Osteoblast (primary cell): ENCODE data around the gene ARHGDIB. TPM values are rescaled to one million over a fixed set of nuclear protein-coding genes. Genes with fewer than 3 reads are reported as not detected.

ENCODE experiments used
- DNase-seq: peaks from one replicate; pipeline ENCODE4 v3.0.0; 2011; ENCODE audit warnings: low spot score, mixed read lengths; ENCODE audit not compliant: insufficient read length; ENCODE audit errors: missing footprints
- H2AFZ ChIP-seq: 2 replicates; pipeline ENCODE4 v1.6.0; 2011; ENCODE audit warnings: mild to moderate bottlenecking, low read length
- H3K27ac ChIP-seq: 2 replicates; pipeline ENCODE4 v1.5.1; 2011; ENCODE audit warnings: mild to moderate bottlenecking, low read depth, low read length, moderate library complexity
- H3K27me3 ChIP-seq: 2 replicates; pipeline ENCODE4 v1.6.0; 2012; ENCODE audit warnings: mild to moderate bottlenecking, control low read depth, inconsistent platforms, low read length, moderate library complexity; ENCODE audit not compliant: insufficient read depth
- H3K36me3 ChIP-seq: 2 replicates; pipeline ENCODE4 v1.5.1; 2011; ENCODE audit warnings: mild to moderate bottlenecking, low read length, control low read depth, moderate library complexity; ENCODE audit not compliant: insufficient read depth
- H3K4me1 ChIP-seq: 2 replicates; pipeline ENCODE4 v1.5.1; 2011; ENCODE audit warnings: mild to moderate bottlenecking, low read length, control low read depth, moderate library complexity; ENCODE audit not compliant: insufficient read depth
- H3K4me2 ChIP-seq: 2 replicates; pipeline ENCODE4 v1.6.0; 2011; ENCODE audit warnings: mild to moderate bottlenecking, low read length; ENCODE audit not compliant: insufficient read depth
- H3K4me3 ChIP-seq: fragments of 200-600 bp; sonication (generic); 3 replicates; pipeline ENCODE4 v1.5.1; 2012; ENCODE audit warnings: mild to moderate bottlenecking, low read length, inconsistent platforms; ENCODE audit not compliant: insufficient read depth
- H3K79me2 ChIP-seq: 2 replicates; pipeline ENCODE4 v1.6.0; 2012; ENCODE audit warnings: mild to moderate bottlenecking, low read length, control low read depth, inconsistent platforms; ENCODE audit not compliant: insufficient read depth
- H3K9me3 ChIP-seq: 2 replicates; pipeline ENCODE4 v1.5.1; 2011; ENCODE audit warnings: low read depth, low read length, control low read depth
- H4K20me1 ChIP-seq: 2 replicates; pipeline ENCODE4 v1.6.0; 2012; ENCODE audit warnings: mild to moderate bottlenecking, low read length, control low read depth; ENCODE audit not compliant: insufficient read depth
- CTCF ChIP-seq: IDR thresholded peaks from 2 replicates; pipeline ENCODE4 v1.5.1; 2011; ENCODE audit warnings: mild to moderate bottlenecking, low read depth, low read length, moderate library complexity; ENCODE audit errors: extremely low read depth
- total RNA-seq: library from RNA; depleted of rRNA; stranded (reverse); fragments of >200 nt; gene quantifications from 2 replicates; pipeline ENCODE4 v1.2.3, GENCODE V29; 2012

ARHGDIB gene
- total RNA-seq, 1 donor = 7.2 TPM

- Histone ChIP-seq H4K20me1 (no peaks in the 10 kb centered on the region), H3K4me3 (no peak overlapping the region), H3K9me3 (no peaks in the 10 kb centered on the region), H3K27ac (no peak overlapping the region), H3K4me2 (no peak overlapping the region), H3K36me3 (no peaks in the 10 kb centered on the region), H3K27me3 (peaks cover 6% of the 10 kb centered on the region), H3K4me1 (no peaks in the 10 kb centered on the region), H3K79me2 (no peaks in the 10 kb centered on the region), H2AFZ (no peak overlapping the region)
- DNase-seq = no peak
- no peak for TF ChIP-seq CTCF
Observed at GRCh38 chr12:14924541-14924940, 36.9 kb downstream of the ARHGDIB start.

GRCh38 chr12:14923944-14924343, 37.5 kb downstream of the ARHGDIB start:
- H3K4me1 ChIP-seq = no peaks in the 10 kb centered on the region
- no peaks in the 10 kb centered on the region for H4K20me1 ChIP-seq
- H2AFZ ChIP-seq = no peak overlapping the region
- DNase-seq = no peak
- no peaks in the 10 kb centered on the region for H3K36me3 ChIP-seq
- no peak for TF ChIP-seq CTCF
- peaks cover 3% of the 10 kb centered on the region for H3K27me3 ChIP-seq
- H3K9me3 ChIP-seq = no peaks in the 10 kb centered on the region
- no peak overlapping the region for H3K4me3 ChIP-seq
- no peaks in the 10 kb centered on the region for H3K79me2 ChIP-seq
- no peak overlapping the region for H3K27ac ChIP-seq
- H3K4me2 ChIP-seq = no peak overlapping the region

GRCh38 chr12:14921218-14921617, 40.2 kb downstream of the ARHGDIB start:
- Histone ChIP-seq H3K27ac (no peak overlapping the region), H4K20me1 (no peaks in the 10 kb centered on the region), H3K27me3 (no peaks in the 10 kb centered on the region), H3K4me3 (no peak overlapping the region), H3K36me3 (no peaks in the 10 kb centered on the region), H3K9me3 (no peaks in the 10 kb centered on the region), H3K4me1 (no peaks in the 10 kb centered on the region), H3K4me2 (no peak overlapping the region), H2AFZ (no peak overlapping the region), H3K79me2 (no peaks in the 10 kb centered on the region)
- DNase-seq = no peak
- no peak for TF ChIP-seq CTCF

GRCh38 chr12:14920475-14921126, 40.8 kb downstream of the ARHGDIB start:
- DNase-seq = no peak
- Histone ChIP-seq H3K36me3 (no peaks in the 10 kb centered on the region), H2AFZ (no peak overlapping the region), H3K27me3 (no peaks in the 10 kb centered on the region), H3K4me2 (no peak overlapping the region), H3K4me3 (no peak overlapping the region), H3K9me3 (no peaks in the 10 kb centered on the region), H3K79me2 (no peaks in the 10 kb centered on the region), H3K27ac (no peak overlapping the region), H3K4me1 (no peaks in the 10 kb centered on the region), H4K20me1 (no peaks in the 10 kb centered on the region)
- no peak for TF ChIP-seq CTCF
